H7 (cell line): ENCODE data around the gene ONECUT2. TPM values are rescaled to one million over a fixed set of nuclear protein-coding genes. Genes with fewer than 3 reads are reported as not detected.
A peak's percentile ranks its signal among the peaks of the same experiment; 100 is the strongest.
"Not testable (repeated sequence)": the region's sequence is repeated elsewhere in the genome, so short reads cannot be mapped to it uniquely, and the experiment has no call there.

Experiments
- DNase-seq: peaks from one replicate; pipeline ENCODE4 v3.0.0; 2012
- H3K27me3 ChIP-seq: 2 replicates; pipeline ENCODE4 v1.6.0; 2011; ENCODE audit warnings: mild to moderate bottlenecking, low read length; ENCODE audit not compliant: control insufficient read depth, insufficient read depth
- H3K36me3 ChIP-seq: replicated peaks from 2 replicates; pipeline ENCODE4 v1.5.1; 2011; ENCODE audit warnings: low read length; ENCODE audit not compliant: control insufficient read depth, insufficient read depth
- H3K4me3 ChIP-seq: 2 replicates; pipeline ENCODE4 v1.5.1; 2011; ENCODE audit warnings: low read depth, mild to moderate bottlenecking, control low read depth, low read length, moderate library complexity; ENCODE audit not compliant: insufficient read depth
- total RNA-seq: library from RNA; depleted of rRNA; stranded (reverse); fragments of >200 nt; shearing (Covaris generic); gene quantifications from 2 replicates; pipeline ENCODE4 v1.2.3, GENCODE V29; 2014; rRNA removed

ONECUT2 gene
- total RNA-seq, result 0.62 and 0.89 TPM in 2 replicates

- Histone ChIP-seq H3K27me3 (peaks cover 92% of the 10 kb centered on the region), H3K36me3 (no peaks in the 10 kb centered on the region), H3K4me3 (peak within 1 kb of the TSS; percentile 51)
- DNase-seq, result peak; percentile 99
These were observed at the start of gene ONECUT2 for GRCh38 chr18:57434536-57435494. Gene ONECUT2, plus strand, starts transcription at chr18:57435374. Its CDS starts 343 bp downstream, at chr18:57435717.

- DNase-seq, result no peak
- Histone ChIP-seq H3K36me3 (no peaks in the 10 kb centered on the region), H3K27me3 (no peaks in the 10 kb centered on the region), H3K4me3 (no peak overlapping the region)
These were observed 45.9 kb upstream of the ONECUT2 start for GRCh38 chr18:57389271-57389670.

- Histone ChIP-seq H3K27me3 (no peaks in the 10 kb centered on the region), H3K36me3 (no peaks in the 10 kb centered on the region), H3K4me3 (no peak overlapping the region)
- DNase-seq, result no peak
These were observed 45.1 kb upstream of the ONECUT2 start for GRCh38 chr18:57390044-57390443.

- H3K36me3 ChIP-seq, DNase-seq, H3K27me3 ChIP-seq, H3K4me3 ChIP-seq: not testable (repeated sequence)
These were observed 40.4 kb upstream of the ONECUT2 start for GRCh38 chr18:57394749-57395148.

- H3K4me3 ChIP-seq, H3K36me3 ChIP-seq, H3K27me3 ChIP-seq, DNase-seq: not testable (repeated sequence)
These were observed 38.3 kb upstream of the ONECUT2 start for GRCh38 chr18:57396831-57397230.

- no peak overlapping the region for H3K4me3 ChIP-seq
- DNase-seq, result no peak
- peaks cover 1% of the 10 kb centered on the region for H3K27me3 ChIP-seq
- H3K36me3 ChIP-seq, result no peaks in the 10 kb centered on the region
These were observed 37.6 kb upstream of the ONECUT2 start for GRCh38 chr18:57397440-57398132.

GRCh38 chr18:57404345-57404744 lies 30.8 kb upstream of the ONECUT2 start:
- no peaks in the 10 kb centered on the region; the same call in 1 of the 2 replicates for H3K27me3 ChIP-seq

GRCh38 chr18:57409650-57410049 lies 25.5 kb upstream of the ONECUT2 start:
- no peak for DNase-seq
- Histone ChIP-seq H3K27me3 (no peaks in the 10 kb centered on the region), H3K36me3 (no peaks in the 10 kb centered on the region), H3K4me3 (no peak overlapping the region)

More at GRCh38 chr18:57404345-57404744, 30.8 kb upstream of the ONECUT2 start:
- H3K4me3 ChIP-seq, result no peak overlapping the region
- no peaks in the 10 kb centered on the region for H3K36me3 ChIP-seq
- no peak for DNase-seq

GRCh38 chr18:57410749-57411148 lies 24.4 kb upstream of the ONECUT2 start:
- H3K36me3 ChIP-seq, result no peaks in the 10 kb centered on the region
- H3K27me3 ChIP-seq, result no peaks in the 10 kb centered on the region
- no peak overlapping the region for H3K4me3 ChIP-seq
- DNase-seq, result no peak

GRCh38 chr18:57416542-57416941 lies 18.6 kb upstream of the ONECUT2 start:
- no peak for DNase-seq
- Histone ChIP-seq H3K36me3 (no peaks in the 10 kb centered on the region), H3K27me3 (no peaks in the 10 kb centered on the region), H3K4me3 (no peak overlapping the region)

GRCh38 chr18:57422313-57422872 lies 12.8 kb upstream of the ONECUT2 start:
- Histone ChIP-seq H3K4me3 (no peak overlapping the region), H3K27me3 (peaks cover 16% of the 10 kb centered on the region), H3K36me3 (no peaks in the 10 kb centered on the region)
- DNase-seq, result no peak

GRCh38 chr18:57423821-57424220 lies 11.4 kb upstream of the ONECUT2 start:
- peaks cover 29% of the 10 kb centered on the region for H3K27me3 ChIP-seq
- H3K4me3 ChIP-seq, result no peak overlapping the region
- no peak for DNase-seq
- no peaks in the 10 kb centered on the region for H3K36me3 ChIP-seq

GRCh38 chr18:57425096-57425495 lies 10.1 kb upstream of the ONECUT2 start:
- Histone ChIP-seq H3K27me3 (peaks cover 42% of the 10 kb centered on the region), H3K4me3 (no peak overlapping the region), H3K36me3 (no peaks in the 10 kb centered on the region)
- no peak for DNase-seq

- Histone ChIP-seq H3K4me3 (no peak overlapping the region), H3K27me3 (peaks cover 53% of the 10 kb centered on the region), H3K36me3 (no peaks in the 10 kb centered on the region)
- DNase-seq, result no peak
These were observed 9.0 kb upstream of the ONECUT2 start for GRCh38 chr18:57426187-57426586.
